ENCODE data around the gene DLG2.
A peak's percentile ranks its signal among the peaks of the same experiment; 100 is the strongest.
"Not testable (repeated sequence)": the region's sequence is repeated elsewhere in the genome, so short reads cannot be mapped to it uniquely, and the experiment has no call there.

DLG2 gene

DNA sequence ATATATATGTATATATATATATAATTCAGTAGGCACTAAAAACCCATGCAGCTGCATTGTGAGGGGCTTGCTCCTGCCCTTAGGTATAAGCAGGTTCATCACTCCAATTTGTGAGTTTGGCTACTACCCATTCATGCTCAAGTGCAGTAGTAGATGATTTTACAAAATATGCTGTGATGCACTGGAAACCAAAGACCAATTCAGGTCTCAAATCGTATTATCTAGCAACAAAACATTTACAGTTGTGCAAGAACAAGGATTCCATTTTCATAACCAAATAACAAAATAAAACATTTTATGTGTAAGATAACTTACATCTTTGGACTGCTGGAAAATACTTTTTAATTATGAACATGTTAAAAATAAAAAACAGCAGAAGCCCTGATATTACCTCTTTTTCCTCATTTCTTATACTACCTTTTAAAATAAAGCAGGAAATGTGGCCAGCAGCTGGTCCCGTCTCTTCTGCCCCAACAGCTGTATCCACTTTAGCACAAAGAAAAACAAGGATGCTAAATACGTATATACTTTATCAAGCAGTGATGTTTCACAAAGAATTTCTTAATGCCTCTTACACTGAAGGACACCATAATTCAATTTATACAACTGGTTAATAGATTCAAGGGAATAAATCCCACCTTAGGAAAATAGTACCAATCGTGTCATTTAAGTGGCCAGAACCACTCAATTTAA is 35.0 kb upstream of the DLG2 start:
- peak overlapping the region; percentile 82 for H3K4me3 ChIP-seq (ENCODE audit: low read length)
- H4K20me1 ChIP-seq (ENCODE audit: control insufficient read depth, insufficient read depth, low read depth, low read length) = peaks cover 47% of the 10 kb centered on the region
- H3K36me3 ChIP-seq (ENCODE audit: control insufficient read depth, low read length) = peaks cover 77% of the 10 kb centered on the region

DNA sequence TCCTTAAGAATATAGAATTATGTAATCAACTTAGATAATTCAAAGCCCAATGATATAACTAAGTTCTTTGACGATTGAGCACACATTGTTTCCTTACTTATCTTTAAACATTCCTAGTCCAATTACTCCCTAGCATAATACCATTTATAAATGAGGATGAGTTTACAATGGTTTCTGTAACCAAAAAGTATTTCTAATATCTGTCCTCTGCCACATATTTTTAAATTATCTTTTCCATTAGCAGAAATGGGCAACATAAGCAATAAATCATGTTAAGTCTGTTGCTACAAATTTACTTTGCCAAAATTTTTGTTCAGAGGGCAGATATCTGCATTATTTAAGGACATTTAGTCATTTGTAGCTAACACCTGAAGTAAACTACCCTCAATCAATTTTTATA is 31.0 kb upstream of the DLG2 start:
- peaks cover 51% of the 10 kb centered on the region for H3F3A ChIP-seq (ENCODE audit: control insufficient read depth, insufficient read depth)

More for the DNA sequence above, 35.0 kb upstream of the DLG2 start:
- peaks cover 20% of the 10 kb centered on the region; the same call in 1 of the 2 replicates for H3F3A ChIP-seq (ENCODE audit: control insufficient read depth, insufficient read depth)
- H3K27ac ChIP-seq (ENCODE audit: low read depth, low read length) = no peak overlapping the region
- H3K79me2 ChIP-seq (ENCODE audit: control insufficient read depth, low read length) = peaks cover 81% of the 10 kb centered on the region
- H3K9me3 ChIP-seq (ENCODE audit: control insufficient read depth, insufficient read depth, low read length) = no peaks in the 10 kb centered on the region
- no peaks in the 10 kb centered on the region for H3K9me2 ChIP-seq (replicated peaks; ENCODE audit: control insufficient read depth, low read length)
- no peak for TF ChIP-seq EZH2phosphoT487 (IDR thresholded peaks at IDR 0.05; ENCODE audit: borderline replicate concordance, low read length)
- TF ChIP-seq, protein P1, sequence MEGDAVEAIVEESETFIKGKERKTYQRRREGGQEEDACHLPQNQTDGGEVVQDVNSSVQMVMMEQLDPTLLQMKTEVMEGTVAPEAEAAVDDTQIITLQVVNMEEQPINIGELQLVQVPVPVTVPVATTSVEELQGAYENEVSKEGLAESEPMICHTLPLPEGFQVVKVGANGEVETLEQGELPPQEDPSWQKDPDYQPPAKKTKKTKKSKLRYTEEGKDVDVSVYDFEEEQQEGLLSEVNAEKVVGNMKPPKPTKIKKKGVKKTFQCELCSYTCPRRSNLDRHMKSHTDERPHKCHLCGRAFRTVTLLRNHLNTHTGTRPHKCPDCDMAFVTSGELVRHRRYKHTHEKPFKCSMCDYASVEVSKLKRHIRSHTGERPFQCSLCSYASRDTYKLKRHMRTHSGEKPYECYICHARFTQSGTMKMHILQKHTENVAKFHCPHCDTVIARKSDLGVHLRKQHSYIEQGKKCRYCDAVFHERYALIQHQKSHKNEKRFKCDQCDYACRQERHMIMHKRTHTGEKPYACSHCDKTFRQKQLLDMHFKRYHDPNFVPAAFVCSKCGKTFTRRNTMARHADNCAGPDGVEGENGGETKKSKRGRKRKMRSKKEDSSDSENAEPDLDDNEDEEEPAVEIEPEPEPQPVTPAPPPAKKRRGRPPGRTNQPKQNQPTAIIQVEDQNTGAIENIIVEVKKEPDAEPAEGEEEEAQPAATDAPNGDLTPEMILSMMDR (IDR thresholded peaks at IDR 0.05; ENCODE audit: low read depth, low read length, poor library complexity, severe bottlenecking) = no peak
- peaks cover 42% of the 10 kb centered on the region for H3K4me1 ChIP-seq (ENCODE audit: control insufficient read depth, low read length)
- no peaks in the 10 kb centered on the region for H3K27me3 ChIP-seq (ENCODE audit: control insufficient read depth, low read length)
- peak overlapping the region; percentile 80 for H3K4me2 ChIP-seq (ENCODE audit: low read length)

DNA sequence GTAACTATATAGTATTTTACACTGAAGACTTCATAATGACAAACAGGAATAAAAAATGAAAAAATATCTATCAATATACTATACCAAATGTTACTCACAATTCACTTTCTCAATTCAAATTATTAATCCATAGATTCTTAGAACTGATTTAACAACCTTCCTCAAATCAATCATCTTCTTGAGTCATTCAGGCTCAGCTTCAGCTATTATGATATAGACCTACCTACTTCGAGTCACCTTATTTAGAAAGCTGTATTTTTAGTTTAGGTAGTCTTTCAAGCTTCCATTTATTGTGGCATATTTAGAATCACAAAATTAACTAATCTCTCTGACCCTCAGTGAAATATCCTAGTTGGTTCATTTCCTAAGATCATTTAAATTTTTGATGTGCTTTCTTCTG is 29.6 kb upstream of the DLG2 start:
- Histone ChIP-seq H4K20me1 (ENCODE audit: control insufficient read depth, insufficient read depth, low read depth, low read length) (peaks cover 42% of the 10 kb centered on the region; the same call in 1 of the 2 replicates), H3K9me3 (ENCODE audit: control insufficient read depth, insufficient read depth, low read length) (no peaks in the 10 kb centered on the region), H3K4me2 (ENCODE audit: low read length) (no peak overlapping the region), H3K9me2 (replicated peaks; ENCODE audit: control insufficient read depth, low read length) (no peaks in the 10 kb centered on the region), H3K27ac (ENCODE audit: low read depth, low read length) (no peak overlapping the region), H3F3A (ENCODE audit: control insufficient read depth, insufficient read depth) (peaks cover 59% of the 10 kb centered on the region), H3K79me2 (ENCODE audit: control insufficient read depth, low read length) (peaks cover 71% of the 10 kb centered on the region), H3K36me3 (ENCODE audit: control insufficient read depth, low read length) (peaks cover 83% of the 10 kb centered on the region), H3K4me1 (ENCODE audit: control insufficient read depth, low read length) (peaks cover 30% of the 10 kb centered on the region), H3K4me3 (ENCODE audit: low read length) (no peak overlapping the region), H3K27me3 (ENCODE audit: control insufficient read depth, low read length) (no peaks in the 10 kb centered on the region)
- TF ChIP-seq, protein P1 (IDR thresholded peaks at IDR 0.05; ENCODE audit: low read depth, low read length, poor library complexity, severe bottlenecking) = no peak

More for the DNA sequence above, 31.0 kb upstream of the DLG2 start:
- Histone ChIP-seq H3K4me1 (ENCODE audit: control insufficient read depth, low read length) (peaks cover 36% of the 10 kb centered on the region), H3K27me3 (ENCODE audit: control insufficient read depth, low read length) (no peaks in the 10 kb centered on the region), H3K27ac (ENCODE audit: low read depth, low read length) (no peak overlapping the region), H4K20me1 (ENCODE audit: control insufficient read depth, insufficient read depth, low read depth, low read length) (peaks cover 50% of the 10 kb centered on the region), H3K36me3 (ENCODE audit: control insufficient read depth, low read length) (peaks cover 93% of the 10 kb centered on the region), H3K4me3 (ENCODE audit: low read length) (no peak overlapping the region), H3K9me3 (ENCODE audit: control insufficient read depth, insufficient read depth, low read length) (no peaks in the 10 kb centered on the region), H3K4me2 (ENCODE audit: low read length) (no peak overlapping the region), H3K9me2 (replicated peaks; ENCODE audit: control insufficient read depth, low read length) (no peaks in the 10 kb centered on the region), H3K79me2 (ENCODE audit: control insufficient read depth, low read length) (peaks cover 85% of the 10 kb centered on the region)
- TF ChIP-seq, protein P1 (IDR thresholded peaks at IDR 0.05; ENCODE audit: low read depth, low read length, poor library complexity, severe bottlenecking) = no peak
- TF ChIP-seq EZH2phosphoT487 (IDR thresholded peaks at IDR 0.05; ENCODE audit: borderline replicate concordance, low read length) = no peak

GRCh38 chr11:85654343-85654742 is 27.2 kb upstream of the DLG2 start:
- Histone ChIP-seq H3K79me2 (ENCODE audit: control insufficient read depth, low read length) (peaks cover 60% of the 10 kb centered on the region), H3F3A (ENCODE audit: control insufficient read depth, insufficient read depth) (peaks cover 61% of the 10 kb centered on the region), H3K36me3 (ENCODE audit: control insufficient read depth, low read length) (peaks cover 71% of the 10 kb centered on the region), H3K4me1 (ENCODE audit: control insufficient read depth, low read length) (peaks cover 12% of the 10 kb centered on the region), H4K20me1 (ENCODE audit: control insufficient read depth, insufficient read depth, low read depth, low read length) (peaks cover 27% of the 10 kb centered on the region)
- H3K9me2 ChIP-seq (replicated peaks; ENCODE audit: control insufficient read depth, low read length); H3K9me3 ChIP-seq (ENCODE audit: control insufficient read depth, insufficient read depth, low read length); H3K27me3 ChIP-seq (ENCODE audit: control insufficient read depth, low read length); H3K4me2 ChIP-seq (ENCODE audit: low read length); H3K27ac ChIP-seq (ENCODE audit: low read depth, low read length); H3K4me3 ChIP-seq (ENCODE audit: low read length): not testable (repeated sequence)

All from DOHH2 (cell line).